Measurements from ENCODE around the gene EPB41L2. TPM values are rescaled to one million over a fixed set of nuclear protein-coding genes. Genes with fewer than 3 reads are reported as not detected.

EPB41L2 gene
- total RNA-seq, 4 donors from 2014 or later: 104 to 317 (median 144) TPM

DNA sequence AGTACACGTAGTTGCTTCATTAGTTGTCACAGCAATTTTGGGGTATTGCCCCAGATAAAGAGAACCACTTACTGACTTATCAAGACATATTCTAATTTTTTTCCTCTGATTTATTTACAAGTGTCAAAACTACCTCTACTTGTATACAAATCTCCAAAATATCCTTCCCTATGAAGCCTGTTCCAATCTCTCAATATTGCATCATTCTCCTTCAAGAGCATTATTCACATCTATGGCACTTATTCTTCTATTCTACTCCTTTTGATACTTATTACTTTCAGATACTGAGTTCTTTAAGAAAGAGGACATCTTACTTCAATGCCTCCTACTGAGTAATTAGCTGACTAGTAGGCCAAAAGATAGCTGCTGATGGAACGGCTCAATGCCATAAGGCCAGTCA lies 130.6 kb downstream of the EPB41L2 start:
- TF ChIP-seq, protein P1, sequence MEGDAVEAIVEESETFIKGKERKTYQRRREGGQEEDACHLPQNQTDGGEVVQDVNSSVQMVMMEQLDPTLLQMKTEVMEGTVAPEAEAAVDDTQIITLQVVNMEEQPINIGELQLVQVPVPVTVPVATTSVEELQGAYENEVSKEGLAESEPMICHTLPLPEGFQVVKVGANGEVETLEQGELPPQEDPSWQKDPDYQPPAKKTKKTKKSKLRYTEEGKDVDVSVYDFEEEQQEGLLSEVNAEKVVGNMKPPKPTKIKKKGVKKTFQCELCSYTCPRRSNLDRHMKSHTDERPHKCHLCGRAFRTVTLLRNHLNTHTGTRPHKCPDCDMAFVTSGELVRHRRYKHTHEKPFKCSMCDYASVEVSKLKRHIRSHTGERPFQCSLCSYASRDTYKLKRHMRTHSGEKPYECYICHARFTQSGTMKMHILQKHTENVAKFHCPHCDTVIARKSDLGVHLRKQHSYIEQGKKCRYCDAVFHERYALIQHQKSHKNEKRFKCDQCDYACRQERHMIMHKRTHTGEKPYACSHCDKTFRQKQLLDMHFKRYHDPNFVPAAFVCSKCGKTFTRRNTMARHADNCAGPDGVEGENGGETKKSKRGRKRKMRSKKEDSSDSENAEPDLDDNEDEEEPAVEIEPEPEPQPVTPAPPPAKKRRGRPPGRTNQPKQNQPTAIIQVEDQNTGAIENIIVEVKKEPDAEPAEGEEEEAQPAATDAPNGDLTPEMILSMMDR (IDR thresholded peaks at IDR 0.05): no peak
- no peak for DNase-seq (ENCODE audit: low spot score)
- no peak for ATAC-seq (ENCODE audit: low FRiP score)

DNA sequence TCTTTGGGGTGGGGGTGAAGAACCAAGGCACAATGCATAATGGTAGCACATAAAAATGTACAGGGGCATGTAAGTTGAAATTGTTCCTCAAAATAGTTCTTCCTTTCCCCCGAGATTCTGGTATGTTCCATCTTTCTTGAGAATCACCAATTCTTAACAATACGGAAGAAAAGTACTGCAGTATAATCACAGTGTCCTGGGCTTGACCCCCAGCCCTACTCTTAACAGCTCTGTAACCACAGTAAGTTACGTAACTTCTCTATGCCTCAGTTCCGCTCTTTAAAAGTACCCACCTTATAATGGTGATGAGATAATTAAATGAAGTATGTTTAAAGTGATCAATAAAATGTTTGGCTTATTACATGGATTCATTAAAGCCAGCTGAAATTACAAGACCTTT lies 131.4 kb downstream of the EPB41L2 start:
- DNase-seq (ENCODE audit: low spot score) (no peak), ATAC-seq (ENCODE audit: low FRiP score) (no peak)
- TF ChIP-seq, protein P1 (IDR thresholded peaks at IDR 0.05): no peak

DNA sequence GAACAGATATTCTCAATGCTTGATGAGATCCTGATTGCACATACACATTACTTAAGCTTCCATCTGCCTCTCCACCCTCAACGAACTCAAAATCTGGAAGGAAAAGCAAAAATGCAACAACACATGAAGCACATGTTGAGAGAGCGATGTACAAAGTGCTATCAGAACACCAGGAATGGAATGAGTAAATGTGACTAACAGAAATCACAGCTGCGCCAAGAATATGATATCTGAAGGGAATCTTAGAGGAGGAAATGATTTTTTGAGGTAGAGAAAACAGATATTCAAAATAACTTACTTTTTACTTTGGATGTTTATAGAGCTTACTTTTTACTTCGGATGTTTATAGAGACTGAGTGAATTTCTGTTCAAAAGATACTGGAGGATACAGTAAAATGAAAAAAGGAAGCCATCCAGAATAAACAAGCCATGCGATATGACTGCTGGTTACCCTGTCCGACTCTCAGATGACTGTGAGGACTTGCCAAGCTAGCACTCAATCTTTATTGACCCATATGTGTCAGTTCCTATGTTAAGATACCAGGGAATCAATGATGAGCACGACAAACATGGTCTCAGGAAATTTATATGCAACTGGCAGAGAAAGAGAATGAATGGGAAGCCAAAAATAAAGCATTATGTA lies 133.9 kb downstream of the EPB41L2 start:
- TF ChIP-seq, protein P1 (IDR thresholded peaks at IDR 0.05): no peak
- DNase-seq (ENCODE audit: low spot score): no peak
- ATAC-seq (ENCODE audit: low FRiP score): no peak

DNA sequence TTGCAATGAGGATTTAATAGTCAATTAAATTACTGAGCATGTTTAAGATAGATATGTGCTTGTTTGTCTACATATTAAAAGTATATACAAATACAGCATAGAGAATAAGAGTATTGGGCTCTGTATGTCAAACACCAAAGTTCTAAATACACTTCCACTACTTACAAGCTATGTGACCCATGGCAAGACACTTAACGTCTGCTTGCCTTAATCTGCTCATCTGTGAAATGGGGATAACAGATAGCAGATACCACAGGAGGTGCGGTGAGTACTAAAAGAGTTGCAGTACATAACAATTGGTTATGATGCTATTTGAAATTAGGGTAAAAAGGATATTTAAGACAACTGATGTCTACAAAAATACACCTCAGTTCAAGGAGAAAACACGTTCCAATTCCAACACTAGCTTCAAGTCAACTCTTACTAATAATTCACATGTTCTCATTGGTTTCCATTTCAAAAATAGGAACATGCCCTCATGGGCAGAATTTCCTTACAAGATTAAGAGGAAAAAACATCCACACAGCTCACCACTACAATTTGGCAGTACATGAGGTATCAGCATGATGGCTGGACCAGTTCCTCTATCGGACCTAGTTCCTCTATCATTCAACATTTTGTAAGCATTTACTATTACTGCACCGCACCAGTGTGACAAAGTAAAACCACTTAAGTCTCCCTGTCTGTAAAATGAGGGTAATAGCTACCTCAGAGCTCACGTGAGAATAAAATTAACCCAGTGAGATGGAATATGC lies 134.7 kb downstream of the EPB41L2 start:
- TF ChIP-seq, protein P1 (IDR thresholded peaks at IDR 0.05): no peak
- ATAC-seq (ENCODE audit: low FRiP score): no peak
- DNase-seq (ENCODE audit: low spot score): no peak

DNA sequence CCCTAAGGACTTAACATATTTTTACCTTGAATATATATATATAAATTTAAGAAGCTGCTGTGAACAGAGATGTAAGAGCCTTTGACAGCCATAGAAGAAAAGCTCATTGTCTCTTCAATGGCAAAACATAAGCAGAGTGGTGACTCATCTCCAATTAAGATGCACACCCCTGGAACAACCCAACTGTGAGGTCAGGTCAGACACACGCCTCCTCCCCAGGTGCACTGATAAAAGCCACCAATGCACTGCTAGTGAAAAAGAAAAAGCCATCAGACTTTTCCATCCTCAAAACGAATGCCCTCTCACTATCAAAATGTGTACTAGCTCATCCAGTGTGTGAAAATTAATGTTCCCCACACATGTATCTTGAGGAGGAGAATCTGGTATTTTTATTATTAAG lies 135.7 kb downstream of the EPB41L2 start:
- TF ChIP-seq, protein P1 (IDR thresholded peaks at IDR 0.05): no peak
- no peak for ATAC-seq (ENCODE audit: low FRiP score)
- no peak for DNase-seq (ENCODE audit: low spot score)

DNA sequence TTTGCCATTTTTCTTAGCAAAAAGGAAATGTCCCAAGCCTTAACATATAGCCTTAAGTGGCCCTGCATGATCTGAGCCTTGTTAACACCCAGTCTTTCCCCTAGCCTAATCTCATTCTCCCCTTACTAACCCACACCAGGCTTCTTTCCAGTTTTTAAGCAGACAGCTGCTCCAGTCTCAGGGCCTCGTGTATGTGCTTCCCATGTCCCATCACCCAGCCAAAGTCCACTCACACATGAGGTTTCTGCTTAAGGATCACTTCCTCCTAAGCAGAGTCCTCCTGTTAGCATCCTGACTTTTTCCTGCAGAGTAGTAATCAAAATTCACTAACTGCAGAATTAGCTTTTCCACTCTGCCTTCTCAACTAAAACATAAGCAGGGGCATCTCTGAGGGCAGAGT lies 139.7 kb downstream of the EPB41L2 start:
- no peak for ATAC-seq (ENCODE audit: low FRiP score)
- DNase-seq (ENCODE audit: low spot score): no peak
- TF ChIP-seq, protein P1 (IDR thresholded peaks at IDR 0.05): no peak

DNA sequence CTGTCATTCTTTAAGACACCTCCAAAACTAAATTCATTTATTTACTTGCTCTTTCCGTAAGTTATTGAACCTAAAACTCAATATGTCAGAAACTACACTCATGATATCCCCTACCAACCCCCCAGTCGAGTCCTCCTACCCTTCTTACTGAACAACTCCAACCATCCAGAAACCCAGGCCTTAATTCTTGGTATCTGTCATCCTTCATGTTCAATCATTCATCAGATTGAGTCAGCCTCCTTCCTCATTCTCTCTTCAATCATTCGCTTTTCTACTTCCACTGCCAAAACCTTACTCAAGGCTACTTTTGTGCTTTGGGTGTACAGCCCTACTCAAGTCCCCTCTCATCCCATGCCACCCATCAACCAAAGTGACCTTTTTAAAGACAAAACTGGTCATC lies 140.1 kb downstream of the EPB41L2 start:
- TF ChIP-seq, protein P1 (IDR thresholded peaks at IDR 0.05): no peak
- DNase-seq (ENCODE audit: low spot score) (no peak), ATAC-seq (ENCODE audit: low FRiP score) (no peak)

Data from omental fat pad (tissue), 4 donors.